KMS-11 (cell line): ENCODE measurements around the gene PIGX.

Experiments used
- H2AFZ ChIP-seq: fragments of 200-600 bp; sonication (generic); 2 replicates; pipeline ENCODE4 v1.6.1; 2016; ENCODE audit warnings: antibody characterized with exemption, mixed run types, low read depth
- H3K27ac ChIP-seq: fragments of 200-600 bp; sonication (generic); 2 replicates; pipeline ENCODE4 v1.6.1; 2016; ENCODE audit warnings: mild to moderate bottlenecking, mixed run types
- H3K27me3 ChIP-seq: fragments of 200-600 bp; sonication (generic); 2 replicates; pipeline ENCODE4 v1.6.1; 2017; ENCODE audit warnings: mild to moderate bottlenecking, low read depth, mixed run types, moderate library complexity; ENCODE audit not compliant: insufficient read depth
- H3K36me3 ChIP-seq: fragments of 200-600 bp; sonication (generic); 2 replicates; pipeline ENCODE4 v1.6.1; 2017; ENCODE audit warnings: mild to moderate bottlenecking, mixed run types; ENCODE audit not compliant: insufficient read depth
- H3K4me1 ChIP-seq: fragments of 200-600 bp; sonication (generic); 2 replicates; pipeline ENCODE4 v1.6.1; 2016; ENCODE audit warnings: mild to moderate bottlenecking, low read depth, mixed run types; ENCODE audit not compliant: poor library complexity, severe bottlenecking
- H3K4me2 ChIP-seq: fragments of 200-600 bp; sonication (generic); 2 replicates; pipeline ENCODE4 v1.7.0; 2016; ENCODE audit warnings: mild to moderate bottlenecking, mixed run types
- H3K4me3 ChIP-seq: fragments of 200-600 bp; sonication (generic); IDR thresholded peaks from 2 replicates; pipeline ENCODE4 v1.6.1; 2017; ENCODE audit warnings: low read depth, low read length, mixed read lengths; ENCODE audit not compliant: insufficient read depth
- H3K79me2 ChIP-seq: fragments of 200-600 bp; sonication (generic); 2 replicates; pipeline ENCODE4 v1.6.1; 2016; ENCODE audit warnings: low read depth, mixed run types; ENCODE audit not compliant: insufficient read depth
- H3K9ac ChIP-seq: fragments of 200-600 bp; sonication (generic); 2 replicates; pipeline ENCODE4 v1.6.1; 2016; ENCODE audit warnings: mild to moderate bottlenecking, mixed run types
- H4K20me1 ChIP-seq: fragments of 200-600 bp; sonication (generic); 2 replicates; pipeline ENCODE4 v1.6.1; 2016; ENCODE audit warnings: mild to moderate bottlenecking, mixed run types; ENCODE audit not compliant: insufficient read depth
- CTCF ChIP-seq: fragments of 200-600 bp; sonication (generic); conservative IDR thresholded peaks from 2 replicates; pipeline ENCODE4 v1.6.1; 2017; ENCODE audit warnings: low read depth, mild to moderate bottlenecking, antibody characterized with exemption, low read length, moderate library complexity, mixed read lengths

PIGX gene

DNA sequence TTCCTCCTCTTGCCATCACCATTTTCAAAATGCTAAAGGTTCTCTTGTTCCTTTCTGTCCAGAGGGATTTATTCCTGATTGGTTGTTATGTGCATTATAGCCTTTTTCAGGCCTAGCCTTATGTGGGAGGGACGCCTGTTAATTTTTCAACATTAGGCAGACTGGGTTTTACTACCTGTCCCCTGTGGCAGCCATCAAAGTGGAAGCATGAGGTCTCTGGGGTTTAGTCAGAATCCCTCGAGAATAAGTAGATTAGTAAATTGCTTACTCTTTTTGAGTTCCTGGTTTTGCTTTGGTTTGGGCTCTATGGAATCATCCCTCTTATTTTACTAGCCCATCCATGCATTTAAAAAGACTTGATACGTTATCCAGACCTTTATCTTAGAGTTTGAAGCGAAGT lies 59.9 kb downstream of the PIGX start:
- no peak overlapping the region for H3K4me3 ChIP-seq
- no peaks in the 10 kb centered on the region for H3K27me3 ChIP-seq
- H3K4me2 ChIP-seq, result no peak overlapping the region
- H2AFZ ChIP-seq, result no peak overlapping the region
- H3K36me3 ChIP-seq, result no peaks in the 10 kb centered on the region
- no peak for TF ChIP-seq CTCF
- no peak overlapping the region for H3K27ac ChIP-seq
- H3K9ac ChIP-seq, result no peak overlapping the region
- H3K79me2 ChIP-seq, result peaks cover 67% of the 10 kb centered on the region; the same call in 1 of the 2 replicates
- no peaks in the 10 kb centered on the region for H4K20me1 ChIP-seq
- no peaks in the 10 kb centered on the region for H3K4me1 ChIP-seq

- Histone ChIP-seq H3K27me3 (no peaks in the 10 kb centered on the region), H4K20me1 (peaks cover 6% of the 10 kb centered on the region; the same call in 1 of the 2 replicates), H2AFZ (no peak overlapping the region), H3K79me2 (peaks cover 67% of the 10 kb centered on the region; the same call in 1 of the 2 replicates), H3K27ac (no peak overlapping the region), H3K36me3 (no peaks in the 10 kb centered on the region), H3K4me3 (no peak overlapping the region), H3K9ac (no peak overlapping the region), H3K4me1 (no peaks in the 10 kb centered on the region), H3K4me2 (no peak overlapping the region)
- no peak for TF ChIP-seq CTCF
These were observed 60.7 kb downstream of the PIGX start for GRCh38 chr3:196772897-196773296.

GRCh38 chr3:196774191-196774820 lies 62.1 kb downstream of the PIGX start:
- Histone ChIP-seq H3K9ac (no peak overlapping the region), H4K20me1 (peaks cover 6% of the 10 kb centered on the region; the same call in 1 of the 2 replicates), H3K27ac (no peak overlapping the region), H3K79me2 (peaks cover 74% of the 10 kb centered on the region), H3K36me3 (peaks cover 1% of the 10 kb centered on the region; the same call in 1 of the 2 replicates), H3K4me2 (no peak overlapping the region), H3K4me3 (no peak overlapping the region), H3K27me3 (no peaks in the 10 kb centered on the region), H3K4me1 (no peaks in the 10 kb centered on the region), H2AFZ (no peak overlapping the region)
- TF ChIP-seq CTCF, result no peak

DNA sequence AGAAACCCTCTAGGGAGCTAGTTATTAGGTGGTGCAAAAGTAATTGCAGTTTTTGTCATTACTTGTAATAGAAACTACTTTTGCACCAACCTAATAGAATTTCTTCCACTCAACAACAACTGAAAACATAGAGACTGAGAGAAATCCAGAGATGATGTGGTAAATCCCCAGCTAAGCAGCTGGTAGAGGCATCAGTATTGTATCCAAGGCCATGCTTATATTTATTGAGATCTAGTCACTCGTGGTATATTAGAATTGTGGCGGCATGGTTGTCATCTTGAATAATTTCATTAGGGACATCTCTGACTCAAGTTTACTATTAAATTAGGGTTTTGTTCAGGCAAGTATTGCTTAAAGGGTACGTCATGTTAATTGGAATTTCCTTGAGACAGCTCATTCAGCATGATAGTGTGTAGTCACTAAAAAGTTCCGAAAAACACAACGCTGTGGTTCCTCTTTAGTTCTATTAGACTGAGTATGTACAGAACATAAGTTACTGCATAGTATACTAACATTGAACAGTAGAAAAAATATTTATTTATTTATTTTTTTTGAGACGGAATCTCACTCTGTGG lies 62.8 kb downstream of the PIGX start:
- no peak for TF ChIP-seq CTCF
- peaks cover 6% of the 10 kb centered on the region; the same call in 1 of the 2 replicates for H4K20me1 ChIP-seq
- no peak overlapping the region for H3K4me3 ChIP-seq
- H3K9ac ChIP-seq, result no peak overlapping the region
- no peak overlapping the region for H3K4me2 ChIP-seq
- H3K27ac ChIP-seq, result no peak overlapping the region
- H3K4me1 ChIP-seq, result no peaks in the 10 kb centered on the region
- H3K27me3 ChIP-seq, result no peaks in the 10 kb centered on the region
- no peak overlapping the region for H2AFZ ChIP-seq
- H3K36me3 ChIP-seq, result peaks cover 7% of the 10 kb centered on the region; the same call in 1 of the 2 replicates
- H3K79me2 ChIP-seq, result peaks cover 78% of the 10 kb centered on the region
